Gastrocnemius medialis (tissue), 4 donors: ENCODE measurements around the gene RASSF4. TPM values are rescaled to one million over a fixed set of nuclear protein-coding genes. Genes with fewer than 3 reads are reported as not detected.

Experiments used
- ATAC-seq, 2 donors: fragments of 150-250 bp; one replicate each; pipeline ENCODE4 v1.9.1; 2016
- DNase-seq, 2 donors: peaks; one replicate each; pipeline ENCODE4 v3.0.0-alpha.2; 2019
- H3K27ac ChIP-seq, 4 donors: fragments of 200-600 bp; sonication (generic); 1 replicate in 1 of 4; 2 replicates in 3 of 4; pipeline ENCODE4 v1.5.1; 2016 to 2018; ENCODE audit warnings: mild to moderate bottlenecking in 2 of 4, moderate library complexity in 1 of 4
- H3K27me3 ChIP-seq, 3 donors: fragments of 200-600 bp; sonication (generic) in 2 of 3; 1 replicate in 1 of 3; 2 replicates in 2 of 3; pipeline versions ENCODE4 v1.5.1 to v1.6.0; 2016 to 2019; ENCODE audit warnings: mild to moderate bottlenecking in 1 of 3, moderate library complexity in 1 of 3
- H3K36me3 ChIP-seq, 2 donors: fragments of 200-600 bp; sonication (generic) in 1 of 2; one replicate each; pipeline ENCODE4 v1.5.1; 2017 to 2018
- H3K4me1 ChIP-seq, 2 donors: fragments of 200-600 bp; sonication (generic) in 1 of 2; one replicate each; pipeline ENCODE4 v1.5.1; 2016 to 2017; ENCODE audit warnings: mild to moderate bottlenecking in 2 of 2
- H3K4me3 ChIP-seq, 4 donors: fragments of 200-600 bp; sonication (generic) in 3 of 4; 1 replicate in 1 of 4; 2 replicates in 3 of 4; pipeline ENCODE4 v1.5.1; 2016 to 2019; ENCODE audit warnings: mild to moderate bottlenecking in 2 of 4
- H3K9me3 ChIP-seq, 3 donors: fragments of 200-600 bp; sonication (generic) in 2 of 3; 1 replicate in 1 of 3; 2 replicates in 2 of 3; pipeline ENCODE4 v1.5.1; 2016 to 2019
- CTCF ChIP-seq, 5 experiments: fragments of 450-650 bp in 3 of 5; fragments of 200-600 bp in 2 of 5; sonication (generic) in 2 of 5; IDR thresholded peaks in 4 of 5; conservative IDR thresholded peaks in 1 of 5; 1 replicate in 4 of 5; 2 replicates in 1 of 5; pipeline ENCODE4 v1.5.1; 2016 to 2019; ENCODE audit warnings: antibody characterized with exemption in 5 of 5, mild to moderate bottlenecking in 3 of 5, moderate library complexity in 3 of 5
- POLR2A ChIP-seq, 2 donors: fragments of 450-650 bp; IDR thresholded peaks; one replicate each; pipeline ENCODE4 v1.6.1; 2017; ENCODE audit warnings: antibody characterized with exemption in 2 of 2, mild to moderate bottlenecking in 2 of 2, moderate library complexity in 2 of 2
- in situ Hi-C, 4 donors: fragments of 200-750 bp; cut with MboI; loops; one replicate each; pipeline versions ENCODE4 v1.15.0 to v1.8.0; 2017; ENCODE audit warnings: low sequenced_read_pairs in 4 of 4
- intact Hi-C: fragments of 100-400 bp; cut with DNase I; formaldehyde crosslinking; loops from one replicate; pipeline ENCODE4 v1.15.1; 2023; ENCODE audit warnings: low total_unique reads
- total RNA-seq, 4 donors: library from RNA; depleted of rRNA; stranded (reverse); fragments of >200 nt; gene quantifications; one replicate each; pipeline versions ENCODE4 v1.1.0 to v1.2.3, GENCODE V29; 2016

Gene RASSF4
- total RNA-seq, 4 donors from 2014 or later, result 9.4 to 39.7 (median 24.0) TPM

GRCh38 chr10:44966129-44966815 is 6.7 kb downstream of the RASSF4 start:
- H3K9me3 ChIP-seq, result no peaks in the 10 kb centered on the region
- no peaks in the 10 kb centered on the region for H3K36me3 ChIP-seq
- DNase-seq (no peak), ATAC-seq (no peak)
- in situ Hi-C loops, result no loop called here
- TF ChIP-seq POLR2A (IDR thresholded peaks at IDR 0.05) (no peak), CTCF (IDR thresholded peaks at IDR 0.05 in 4 of 5, conservative IDR thresholded peaks at IDR 0.05 in 1 of 5) (no peak)
- intact Hi-C loops, result no loop called here
- H3K4me3 ChIP-seq, result no peak overlapping the region
- peaks cover 86 to 87% of the 10 kb centered on the region in 2 donors for H3K4me1 ChIP-seq
- peak overlapping the region; percentile 89 to 97 (median 95) for H3K27ac ChIP-seq
- no peaks in the 10 kb centered on the region for H3K27me3 ChIP-seq

GRCh38 chr10:44966816-44967509 is 7.4 kb downstream of the RASSF4 start:
- Histone ChIP-seq H3K27me3 (no peaks in the 10 kb centered on the region), H3K4me1 (peaks cover 81% of the 10 kb centered on the region in 2 donors), H3K4me3 (no peak overlapping the region), H3K36me3 (no peaks in the 10 kb centered on the region), H3K9me3 (no peaks in the 10 kb centered on the region), H3K27ac (peak overlapping the region; percentile 89 to 97 (median 95))
- intact Hi-C loops (no loop called here), in situ Hi-C loops (no loop called here)
- TF ChIP-seq CTCF (IDR thresholded peaks at IDR 0.05 in 4 of 5, conservative IDR thresholded peaks at IDR 0.05 in 1 of 5) (peak in 1 of 5 experiments; percentile 24), POLR2A (IDR thresholded peaks at IDR 0.05) (no peak)
- ATAC-seq, result no peak
- no peak for DNase-seq

DNA sequence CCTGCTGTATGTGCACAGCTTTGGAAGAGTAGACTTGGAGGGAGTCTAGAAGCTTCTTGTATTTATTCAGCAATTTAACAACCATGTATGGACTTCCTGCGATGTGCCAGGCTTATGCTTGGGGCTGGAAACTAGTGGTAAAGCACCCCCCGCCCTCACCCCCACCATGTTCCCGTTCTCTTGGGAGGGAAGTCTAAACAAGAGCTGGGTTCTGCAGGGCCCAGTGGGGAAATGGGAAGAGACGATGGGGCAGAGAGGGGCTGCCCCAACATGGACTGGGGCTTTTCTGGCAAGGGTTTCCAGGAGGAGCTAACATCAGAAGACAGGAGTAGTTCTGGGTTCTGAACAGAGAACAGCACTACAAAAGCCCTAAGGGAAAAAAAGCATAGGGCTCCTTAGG is 8.0 kb downstream of the RASSF4 start:
- DNase-seq, result no peak
- no peak for ATAC-seq
- peak overlapping the region in 1 of 4 donors; percentile 25 for H3K4me3 ChIP-seq
- intact Hi-C loops, result no loop called here
- H3K9me3 ChIP-seq, result no peaks in the 10 kb centered on the region
- TF ChIP-seq CTCF (IDR thresholded peaks at IDR 0.05 in 4 of 5, conservative IDR thresholded peaks at IDR 0.05 in 1 of 5) (no peak), POLR2A (IDR thresholded peaks at IDR 0.05) (no peak)
- H3K27me3 ChIP-seq, result no peaks in the 10 kb centered on the region
- peaks cover 75% of the 10 kb centered on the region in 2 donors for H3K4me1 ChIP-seq
- H3K27ac ChIP-seq, result peak overlapping the region; percentile 58 to 97 (median 81)
- H3K36me3 ChIP-seq, result no peaks in the 10 kb centered on the region
- in situ Hi-C loops, result no loop called here

DNA sequence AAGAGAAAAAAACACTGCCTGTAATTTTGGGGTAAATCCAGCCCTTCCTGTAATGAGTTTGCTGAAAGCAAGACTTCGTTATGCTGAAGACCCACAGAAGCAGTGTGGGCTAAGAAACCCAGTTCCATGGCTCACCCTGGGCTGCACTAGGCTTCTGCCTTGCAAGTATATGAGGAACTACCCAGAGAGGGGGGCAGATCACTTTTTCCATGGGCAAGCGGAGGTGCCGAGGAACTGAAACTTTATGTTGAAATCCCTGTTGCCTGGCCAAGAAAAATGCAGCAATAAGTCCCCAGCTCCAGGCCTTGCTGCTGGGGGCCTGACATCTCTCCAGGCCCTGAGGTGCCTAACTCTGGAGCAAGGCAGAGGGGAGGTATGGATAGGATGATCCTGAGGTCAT is 8.5 kb downstream of the RASSF4 start:
- H3K27ac ChIP-seq, result peak overlapping the region; percentile 58 to 97 (median 81)
- ATAC-seq (peak in 1 of 2 donors; percentile 18), DNase-seq (peak in 1 of 2 donors; percentile 77)
- TF ChIP-seq POLR2A (IDR thresholded peaks at IDR 0.05) (no peak), CTCF (IDR thresholded peaks at IDR 0.05 in 4 of 5, conservative IDR thresholded peaks at IDR 0.05 in 1 of 5) (no peak)
- peak overlapping the region in 1 of 4 donors; percentile 25 for H3K4me3 ChIP-seq
- H3K36me3 ChIP-seq, result no peaks in the 10 kb centered on the region
- H3K9me3 ChIP-seq, result no peaks in the 10 kb centered on the region
- peaks cover 70 to 71% of the 10 kb centered on the region in 2 donors for H3K4me1 ChIP-seq
- no peaks in the 10 kb centered on the region for H3K27me3 ChIP-seq
- intact Hi-C loops (no loop called here), in situ Hi-C loops (no loop called here)
